OCI-LY7 (cell line): Measurements from ENCODE around the gene DNASE2B. TPM values are rescaled to one million over a fixed set of nuclear protein-coding genes. Genes with fewer than 3 reads are reported as not detected.

ENCODE experiments used
- BruUV-seq: library from RNA; stranded (reverse); fragments of 400-500 nt; replicated peaks from 2 replicates; lab custom pipeline; 2021; lab: Mats Ljungman, UMichigan
- CTCF ChIA-PET: fragments of 300-600 bp; sonication (Branson Sonifier 250); formaldehyde crosslinking; loops from one replicate; lab custom pipeline; 2022; ENCODE audit warnings: antibody characterized with exemption; ENCODE audit not compliant: unreplicated experiment; lab: Charles Lee
- POLR2A ChIA-PET: fragments of 300-600 bp; sonication (Branson Sonifier 250); formaldehyde crosslinking; loops from one replicate; lab custom pipeline; 2022; ENCODE audit warnings: antibody characterized with exemption; lab: Charles Lee
- DNase-seq: peaks from one replicate; pipeline ENCODE4 v3.0.0-alpha.2; 2015; ENCODE audit warnings: low spot score
- H2AFZ ChIP-seq: fragments of 200-600 bp; sonication (generic), shearing (Covaris generic); 2 replicates; pipeline ENCODE4 v1.6.1; 2014; ENCODE audit warnings: mild to moderate bottlenecking, antibody characterized with exemption, low read length, moderate library complexity
- H3K27ac ChIP-seq: fragments of 200-600 bp; sonication (generic); 2 replicates; pipeline ENCODE4 v1.5.1; 2014; ENCODE audit warnings: mixed run types, low read depth, mild to moderate bottlenecking, moderate library complexity, low read length, inconsistent platforms; ENCODE audit not compliant: poor library complexity, severe bottlenecking
- H3K36me3 ChIP-seq: fragments of 200-600 bp; sonication (generic); 2 replicates; pipeline ENCODE4 v1.6.1; 2014; ENCODE audit warnings: mild to moderate bottlenecking, antibody characterized with exemption, low read length, moderate library complexity, mixed read lengths; ENCODE audit not compliant: insufficient read depth
- H3K4me1 ChIP-seq: fragments of 200-600 bp; sonication (generic); 2 replicates; pipeline ENCODE4 v1.5.1; 2014; ENCODE audit warnings: mild to moderate bottlenecking, low read length; ENCODE audit not compliant: insufficient read depth, poor library complexity, severe bottlenecking
- H3K4me2 ChIP-seq: fragments of 200-600 bp; sonication (generic); 2 replicates; pipeline ENCODE4 v1.6.1; 2014; ENCODE audit warnings: mild to moderate bottlenecking, low read length
- H3K4me3 ChIP-seq: fragments of 200-600 bp; sonication (generic); 2 replicates; pipeline ENCODE4 v1.5.1; 2014; ENCODE audit warnings: mild to moderate bottlenecking, low read depth, low read length; ENCODE audit not compliant: poor library complexity, severe bottlenecking
- H3K79me2 ChIP-seq: fragments of 200-600 bp; sonication (generic); 2 replicates; pipeline ENCODE4 v1.6.1; 2016; ENCODE audit warnings: low read depth, mild to moderate bottlenecking, low read length, moderate library complexity, mixed read lengths; ENCODE audit not compliant: insufficient read depth
- H3K9me2 ChIP-seq: fragments of 200-600 bp; sonication (generic); 2 replicates; pipeline ENCODE4 v1.6.1; 2016; ENCODE audit warnings: mild to moderate bottlenecking, low read length, mixed read lengths; ENCODE audit not compliant: insufficient read depth
- H3K9me3 ChIP-seq: fragments of 200-600 bp; sonication (generic); 2 replicates; pipeline ENCODE4 v1.6.1; 2014; ENCODE audit warnings: mild to moderate bottlenecking, mixed run types, low read length, mixed read lengths
- H4K20me1 ChIP-seq: fragments of 200-600 bp; sonication (generic); 2 replicates; pipeline ENCODE4 v1.6.1; 2014; ENCODE audit warnings: mild to moderate bottlenecking, antibody characterized with exemption, low read length, moderate library complexity, mixed read lengths; ENCODE audit not compliant: insufficient read depth
- EZH2phosphoT487 ChIP-seq: fragments of 200-600 bp; sonication (generic); IDR thresholded peaks from 2 replicates; pipeline ENCODE4 v1.6.1; 2018; ENCODE audit warnings: low read depth, borderline replicate concordance, mild to moderate bottlenecking, mixed run types, antibody characterized with exemption, low read length, moderate library complexity, mixed read lengths
- intact Hi-C: fragments of 100-400 bp; cut with micrococcal nuclease; formaldehyde crosslinking; loops from one replicate; pipeline ENCODE4 v1.10.0; 2022; ENCODE audit not compliant: unreplicated experiment
- total RNA-seq, 2 experiments: library from RNA; depleted of rRNA in 1 of 2; stranded (reverse); fragments of >200 nt in 1 of 2; shearing (Covaris generic) in 1 of 2; gene quantifications; 2 replicates each; pipeline ENCODE4 v1.2.3, GENCODE V29; 2014 to 2022
- TF ChIP-seq, protein P1 (sequence below): fragments of 200-600 bp; sonication (generic); conservative IDR thresholded peaks from 2 replicates; pipeline ENCODE4 v1.5.1; 2014; ENCODE audit warnings: mild to moderate bottlenecking, antibody characterized with exemption, low read length, moderate library complexity, mixed read lengths

DNASE2B gene
- total RNA-seq, 2 experiments from 2014 or later = 0.22 TPM; not detected in 1

DNA sequence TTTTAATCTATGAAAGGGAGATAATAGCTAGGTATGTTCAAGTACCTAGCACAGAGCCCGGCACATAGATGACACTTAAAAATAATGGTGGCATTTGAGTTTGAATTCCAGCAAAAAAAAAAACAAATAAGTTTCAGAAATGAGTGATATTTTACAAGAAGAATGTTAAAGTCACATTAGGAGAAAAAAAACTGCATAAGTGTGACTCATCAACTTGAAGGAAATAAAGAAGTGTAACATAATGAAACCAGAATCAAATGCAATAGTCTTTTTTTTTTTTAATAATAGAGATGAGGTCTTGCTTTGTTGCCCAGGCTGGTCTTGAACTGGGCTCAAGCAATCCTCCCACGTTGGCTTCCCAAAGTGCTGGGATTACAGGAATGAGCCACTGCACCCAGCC lies 17.1 kb downstream of the DNASE2B start:
- no peak overlapping the region for H3K27ac ChIP-seq
- no peaks in the 10 kb centered on the region for H4K20me1 ChIP-seq
- no peaks in the 10 kb centered on the region for H3K79me2 ChIP-seq
- DNase-seq = no peak
- no peak overlapping the region for H3K4me3 ChIP-seq
- H3K9me2 ChIP-seq = no peaks in the 10 kb centered on the region
- H3K9me3 ChIP-seq = no peaks in the 10 kb centered on the region
- intact Hi-C loops = no loop called here
- no peak overlapping the region for H2AFZ ChIP-seq
- ChIA-PET POLR2A (interaction anchor here (0.7 to 0.8 kb wide), 4 partner anchors 8 to 521 kb away, joined by 3 to 4 read pairs (median 3); partner anchors contain the start of gene PRKACB), CTCF (no interaction called here)
- H3K4me1 ChIP-seq = no peaks in the 10 kb centered on the region
- no peaks in the 10 kb centered on the region for H3K36me3 ChIP-seq
- no peak overlapping the region for H3K4me2 ChIP-seq
- TF ChIP-seq, protein P1, sequence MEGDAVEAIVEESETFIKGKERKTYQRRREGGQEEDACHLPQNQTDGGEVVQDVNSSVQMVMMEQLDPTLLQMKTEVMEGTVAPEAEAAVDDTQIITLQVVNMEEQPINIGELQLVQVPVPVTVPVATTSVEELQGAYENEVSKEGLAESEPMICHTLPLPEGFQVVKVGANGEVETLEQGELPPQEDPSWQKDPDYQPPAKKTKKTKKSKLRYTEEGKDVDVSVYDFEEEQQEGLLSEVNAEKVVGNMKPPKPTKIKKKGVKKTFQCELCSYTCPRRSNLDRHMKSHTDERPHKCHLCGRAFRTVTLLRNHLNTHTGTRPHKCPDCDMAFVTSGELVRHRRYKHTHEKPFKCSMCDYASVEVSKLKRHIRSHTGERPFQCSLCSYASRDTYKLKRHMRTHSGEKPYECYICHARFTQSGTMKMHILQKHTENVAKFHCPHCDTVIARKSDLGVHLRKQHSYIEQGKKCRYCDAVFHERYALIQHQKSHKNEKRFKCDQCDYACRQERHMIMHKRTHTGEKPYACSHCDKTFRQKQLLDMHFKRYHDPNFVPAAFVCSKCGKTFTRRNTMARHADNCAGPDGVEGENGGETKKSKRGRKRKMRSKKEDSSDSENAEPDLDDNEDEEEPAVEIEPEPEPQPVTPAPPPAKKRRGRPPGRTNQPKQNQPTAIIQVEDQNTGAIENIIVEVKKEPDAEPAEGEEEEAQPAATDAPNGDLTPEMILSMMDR = no peak
- no peak for TF ChIP-seq EZH2phosphoT487
- BruUV-seq = no TSS peak

GRCh38 chr1:84422909-84423308 lies 24.6 kb downstream of the DNASE2B start:
- CTCF ChIA-PET = no interaction called here

More at GRCh38 chr1:84422909-84423308, 24.6 kb downstream of the DNASE2B start:
- H3K9me2 ChIP-seq = no peaks in the 10 kb centered on the region
- intact Hi-C loops = loop anchor here (10.0 kb wide), 1 partner anchor 168 kb away; no protein-coding TSS in a partner anchor
- POLR2A ChIA-PET = interaction anchor here (1.0 kb wide), 1 partner anchor 14 kb away, joined by 3 read pairs; no protein-coding TSS in a partner anchor
- no peaks in the 10 kb centered on the region for H3K4me1 ChIP-seq
- no peaks in the 10 kb centered on the region for H3K9me3 ChIP-seq
- no peak overlapping the region for H3K27ac ChIP-seq
- no TSS peak for BruUV-seq
- H3K4me3 ChIP-seq = no peak overlapping the region
- H3K4me2 ChIP-seq = no peak overlapping the region
- H4K20me1 ChIP-seq = no peaks in the 10 kb centered on the region
- no peaks in the 10 kb centered on the region for H3K79me2 ChIP-seq
- H3K36me3 ChIP-seq = no peaks in the 10 kb centered on the region
- no peak overlapping the region for H2AFZ ChIP-seq
- TF ChIP-seq, protein P1 = no peak
- TF ChIP-seq EZH2phosphoT487 = no peak
- no peak for DNase-seq
